ENCODE measurements around the gene LRIG1. TPM values are rescaled to one million over a fixed set of nuclear protein-coding genes. Genes with fewer than 3 reads are reported as not detected.

Gene LRIG1
- total RNA-seq, 1 experiment from 2014 or later, result 5.3 TPM

DNA sequence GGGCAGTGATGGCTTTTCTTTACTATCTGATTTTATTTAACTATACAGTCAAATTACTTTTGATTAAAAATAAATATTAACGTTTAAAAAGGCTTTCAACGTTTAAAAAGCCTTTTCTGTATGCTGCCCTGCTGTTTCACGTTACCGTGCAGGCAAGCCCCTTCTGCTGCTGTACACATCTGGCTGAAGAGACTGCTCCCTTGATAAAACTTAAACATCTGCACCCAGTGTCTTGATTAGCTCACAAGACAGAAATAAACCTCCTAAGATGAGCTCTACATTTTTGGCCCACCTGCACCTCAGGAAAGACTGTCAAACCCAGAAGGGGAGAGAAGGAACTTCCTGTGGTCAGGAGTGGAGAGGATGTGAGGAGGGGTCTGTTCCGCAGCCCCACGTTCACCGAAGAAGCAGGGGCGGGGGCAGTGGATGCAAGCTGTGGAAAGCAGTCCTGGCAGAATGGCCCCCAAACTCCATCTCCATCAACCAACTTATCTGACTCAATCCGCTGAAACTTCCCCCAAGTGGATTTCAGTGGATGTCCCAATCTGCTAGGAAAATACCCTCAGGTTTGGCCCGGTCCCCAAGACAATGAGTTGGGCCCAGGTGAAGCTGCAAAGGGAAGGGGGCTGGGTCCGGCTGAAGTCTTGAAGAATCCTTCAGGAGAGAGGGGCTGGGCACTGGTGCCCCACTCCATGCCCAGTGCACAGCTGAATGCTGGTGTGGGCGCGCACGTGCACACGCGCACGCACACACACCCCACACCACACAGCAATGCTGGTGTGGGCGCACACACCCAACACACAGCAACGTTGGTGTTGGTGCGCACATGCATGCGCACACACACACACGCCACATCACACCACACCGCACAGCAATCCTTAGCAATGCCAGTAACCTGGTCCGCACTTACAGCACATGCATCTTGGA, 88.6 kb downstream of the LRIG1 start:
- H3K36me3 ChIP-seq (ENCODE audit: control insufficient read depth, insufficient read depth, low read length), result no peaks in the 10 kb centered on the region
- BruUV-seq (replicated peaks), result no TSS peak
- in situ Hi-C loops (cut with HindIII; ENCODE audit: low pct_unique_long_range_greater_than_20kb, low sequenced_read_pairs), result no loop called here
- no peak overlapping the region for H3K4me3 ChIP-seq (ENCODE audit: low read depth in 2 of 2, low read length in 2 of 2)
- ChIA-PET POLR2A (no interaction called here), CTCF (no interaction called here)
- no peaks in the 10 kb centered on the region for H3K27me3 ChIP-seq (ENCODE audit: control insufficient read depth, insufficient read depth, low read length)
- intact Hi-C loops (cut with micrococcal nuclease; ENCODE audit: unreplicated experiment), result no loop called here
- TF ChIP-seq TCF7L2 (IDR thresholded peaks at IDR 0.05; ENCODE audit: low read depth, low read length), result no peak
- TF ChIP-seq, protein P1, sequence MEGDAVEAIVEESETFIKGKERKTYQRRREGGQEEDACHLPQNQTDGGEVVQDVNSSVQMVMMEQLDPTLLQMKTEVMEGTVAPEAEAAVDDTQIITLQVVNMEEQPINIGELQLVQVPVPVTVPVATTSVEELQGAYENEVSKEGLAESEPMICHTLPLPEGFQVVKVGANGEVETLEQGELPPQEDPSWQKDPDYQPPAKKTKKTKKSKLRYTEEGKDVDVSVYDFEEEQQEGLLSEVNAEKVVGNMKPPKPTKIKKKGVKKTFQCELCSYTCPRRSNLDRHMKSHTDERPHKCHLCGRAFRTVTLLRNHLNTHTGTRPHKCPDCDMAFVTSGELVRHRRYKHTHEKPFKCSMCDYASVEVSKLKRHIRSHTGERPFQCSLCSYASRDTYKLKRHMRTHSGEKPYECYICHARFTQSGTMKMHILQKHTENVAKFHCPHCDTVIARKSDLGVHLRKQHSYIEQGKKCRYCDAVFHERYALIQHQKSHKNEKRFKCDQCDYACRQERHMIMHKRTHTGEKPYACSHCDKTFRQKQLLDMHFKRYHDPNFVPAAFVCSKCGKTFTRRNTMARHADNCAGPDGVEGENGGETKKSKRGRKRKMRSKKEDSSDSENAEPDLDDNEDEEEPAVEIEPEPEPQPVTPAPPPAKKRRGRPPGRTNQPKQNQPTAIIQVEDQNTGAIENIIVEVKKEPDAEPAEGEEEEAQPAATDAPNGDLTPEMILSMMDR (IDR thresholded peaks at IDR 0.05), result no peak
- TF ChIP-seq POLR2AphosphoS5 (IDR thresholded peaks at IDR 0.05; ENCODE audit: low read depth, low read length), result no peak
- TF ChIP-seq, protein P2, sequence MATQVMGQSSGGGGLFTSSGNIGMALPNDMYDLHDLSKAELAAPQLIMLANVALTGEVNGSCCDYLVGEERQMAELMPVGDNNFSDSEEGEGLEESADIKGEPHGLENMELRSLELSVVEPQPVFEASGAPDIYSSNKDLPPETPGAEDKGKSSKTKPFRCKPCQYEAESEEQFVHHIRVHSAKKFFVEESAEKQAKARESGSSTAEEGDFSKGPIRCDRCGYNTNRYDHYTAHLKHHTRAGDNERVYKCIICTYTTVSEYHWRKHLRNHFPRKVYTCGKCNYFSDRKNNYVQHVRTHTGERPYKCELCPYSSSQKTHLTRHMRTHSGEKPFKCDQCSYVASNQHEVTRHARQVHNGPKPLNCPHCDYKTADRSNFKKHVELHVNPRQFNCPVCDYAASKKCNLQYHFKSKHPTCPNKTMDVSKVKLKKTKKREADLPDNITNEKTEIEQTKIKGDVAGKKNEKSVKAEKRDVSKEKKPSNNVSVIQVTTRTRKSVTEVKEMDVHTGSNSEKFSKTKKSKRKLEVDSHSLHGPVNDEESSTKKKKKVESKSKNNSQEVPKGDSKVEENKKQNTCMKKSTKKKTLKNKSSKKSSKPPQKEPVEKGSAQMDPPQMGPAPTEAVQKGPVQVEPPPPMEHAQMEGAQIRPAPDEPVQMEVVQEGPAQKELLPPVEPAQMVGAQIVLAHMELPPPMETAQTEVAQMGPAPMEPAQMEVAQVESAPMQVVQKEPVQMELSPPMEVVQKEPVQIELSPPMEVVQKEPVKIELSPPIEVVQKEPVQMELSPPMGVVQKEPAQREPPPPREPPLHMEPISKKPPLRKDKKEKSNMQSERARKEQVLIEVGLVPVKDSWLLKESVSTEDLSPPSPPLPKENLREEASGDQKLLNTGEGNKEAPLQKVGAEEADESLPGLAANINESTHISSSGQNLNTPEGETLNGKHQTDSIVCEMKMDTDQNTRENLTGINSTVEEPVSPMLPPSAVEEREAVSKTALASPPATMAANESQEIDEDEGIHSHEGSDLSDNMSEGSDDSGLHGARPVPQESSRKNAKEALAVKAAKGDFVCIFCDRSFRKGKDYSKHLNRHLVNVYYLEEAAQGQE (IDR thresholded peaks at IDR 0.05; ENCODE audit: insufficient read depth in 1 of 2, low read depth in 2 of 2, low read length in 1 of 2), result no peak
- TF ChIP-seq SIN3A (IDR thresholded peaks at IDR 0.05; ENCODE audit: borderline replicate concordance, insufficient read depth, low read depth, low read length), result no peak
- no peaks in the 10 kb centered on the region for H3K4me1 ChIP-seq (ENCODE audit: control insufficient read depth, insufficient read depth, low read length)
- no peaks in the 10 kb centered on the region for H3K9me3 ChIP-seq (ENCODE audit: control insufficient read depth, insufficient read depth, low read depth, low read length)
- DNase-seq (ENCODE audit: low read depth, low spot score), result no peak
- no peak for ATAC-seq
- H3K27ac ChIP-seq (ENCODE audit: low read length), result no peak overlapping the region

DNA sequence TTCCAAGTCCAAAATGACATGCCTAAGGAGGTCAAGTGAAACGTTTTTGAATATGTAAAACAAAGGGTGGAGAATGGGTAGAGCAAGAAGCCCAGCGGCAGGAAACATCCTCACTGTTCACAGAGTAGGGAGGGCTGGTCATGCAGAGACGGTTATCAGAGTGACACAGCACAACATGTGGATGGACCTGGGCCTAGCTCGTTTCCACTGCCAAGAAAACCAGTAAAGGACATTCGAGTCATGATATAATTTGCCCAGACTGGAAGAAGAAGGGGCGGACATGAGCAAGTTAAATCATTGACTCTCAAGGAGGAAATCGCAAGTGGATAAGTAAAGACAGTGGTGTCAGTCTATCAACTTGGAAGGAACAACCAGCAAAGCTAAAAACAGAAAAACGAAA, 89.3 kb downstream of the LRIG1 start:
- no peak for TF ChIP-seq SIN3A (IDR thresholded peaks at IDR 0.05; ENCODE audit: borderline replicate concordance, insufficient read depth, low read depth, low read length)
- no peak for TF ChIP-seq TCF7L2 (IDR thresholded peaks at IDR 0.05; ENCODE audit: low read depth, low read length)
- TF ChIP-seq POLR2AphosphoS5 (IDR thresholded peaks at IDR 0.05; ENCODE audit: low read depth, low read length), result no peak
- TF ChIP-seq, protein P2 (IDR thresholded peaks at IDR 0.05; ENCODE audit: insufficient read depth in 1 of 2, low read depth in 2 of 2, low read length in 1 of 2), result no peak
- TF ChIP-seq, protein P1 (IDR thresholded peaks at IDR 0.05), result no peak
- Histone ChIP-seq H3K27ac (ENCODE audit: low read length) (no peak overlapping the region), H3K4me3 (ENCODE audit: low read depth in 2 of 2, low read length in 2 of 2) (no peak overlapping the region), H3K36me3 (ENCODE audit: control insufficient read depth, insufficient read depth, low read length) (no peaks in the 10 kb centered on the region), H3K9me3 (ENCODE audit: control insufficient read depth, insufficient read depth, low read depth, low read length) (no peaks in the 10 kb centered on the region), H3K4me1 (ENCODE audit: control insufficient read depth, insufficient read depth, low read length) (no peaks in the 10 kb centered on the region), H3K27me3 (ENCODE audit: control insufficient read depth, insufficient read depth, low read length) (no peaks in the 10 kb centered on the region)
- DNase-seq (ENCODE audit: low read depth, low spot score), result no peak
- POLR2A ChIA-PET, result no interaction called here
- no TSS peak for BruUV-seq (replicated peaks)
- intact Hi-C loops (cut with micrococcal nuclease; ENCODE audit: unreplicated experiment), result no loop called here
- CTCF ChIA-PET, result no interaction called here
- in situ Hi-C loops (cut with HindIII; ENCODE audit: low pct_unique_long_range_greater_than_20kb, low sequenced_read_pairs), result no loop called here
- ATAC-seq, result no peak

Data from Panc1 (cell line).